Glomerular endothelial cell (primary cell): ENCODE results near the gene SMU1. TPM values are rescaled to one million over a fixed set of nuclear protein-coding genes. Genes with fewer than 3 reads are reported as not detected.
A peak's percentile ranks its signal among the peaks of the same experiment; 100 is the strongest.

Source experiments
- DNase-seq: peaks from one replicate; pipeline ENCODE4 v3.0.0-alpha.2; 2011; ENCODE audit warnings: low read depth, low spot score; ENCODE audit errors: extremely low read depth
- total RNA-seq: library from RNA; depleted of rRNA; stranded (reverse); fragments of >200 nt; gene quantifications from 2 replicates; pipeline ENCODE4 v1.2.3, GENCODE V29; 2015

SMU1 gene
- total RNA-seq = 12.3 and 16.0 TPM in 2 replicates

- DNase-seq = peak; percentile 85
Observed at GRCh38 chr9:33076046-33077004, at the start of gene SMU1. Gene SMU1, minus strand, starts transcription at chr9:33076674. Its CDS starts 66 bp downstream, at chr9:33076608.

- DNase-seq = no peak
Observed at GRCh38 chr9:33125461-33125860, 49.0 kb upstream of the SMU1 start.

- no peak for DNase-seq
Observed at GRCh38 chr9:33124751-33125381, 48.4 kb upstream of the SMU1 start.

- no peak for DNase-seq
Observed at GRCh38 chr9:33124046-33124445, 47.6 kb upstream of the SMU1 start.

- no peak for DNase-seq
Observed at GRCh38 chr9:33123407-33124031, 47.0 kb upstream of the SMU1 start.

- no peak for DNase-seq
Observed at GRCh38 chr9:33120620-33121019, 44.1 kb upstream of the SMU1 start.

- DNase-seq = no peak
Observed at GRCh38 chr9:33117796-33118195, 41.3 kb upstream of the SMU1 start.

- no peak for DNase-seq
Observed at GRCh38 chr9:33117306-33117705, 40.8 kb upstream of the SMU1 start.

GRCh38 chr9:33116860-33117259 is 40.4 kb upstream of the SMU1 start:
- no peak for DNase-seq

- no peak for DNase-seq
Observed at GRCh38 chr9:33114746-33115145, 38.3 kb upstream of the SMU1 start.

- no peak for DNase-seq
Observed at GRCh38 chr9:33113799-33114547, 37.5 kb upstream of the SMU1 start.

- no peak for DNase-seq
Observed at GRCh38 chr9:33112094-33112493, 35.6 kb upstream of the SMU1 start.

GRCh38 chr9:33111631-33112030 is 35.2 kb upstream of the SMU1 start:
- DNase-seq = no peak

GRCh38 chr9:33110686-33111085 is 34.2 kb upstream of the SMU1 start:
- no peak for DNase-seq

GRCh38 chr9:33109850-33110595 is 33.5 kb upstream of the SMU1 start:
- DNase-seq = no peak

GRCh38 chr9:33109097-33109496 is 32.6 kb upstream of the SMU1 start:
- no peak for DNase-seq

- no peak for DNase-seq
Observed at GRCh38 chr9:33108472-33108871, 32.0 kb upstream of the SMU1 start.

GRCh38 chr9:33107762-33108161 is 31.3 kb upstream of the SMU1 start:
- no peak for DNase-seq

GRCh38 chr9:33106827-33107621 is 30.6 kb upstream of the SMU1 start:
- no peak for DNase-seq
